Panc1 (cell line): Measurements from ENCODE around the gene MEIS3. TPM values are rescaled to one million over a fixed set of nuclear protein-coding genes. Genes with fewer than 3 reads are reported as not detected.
A peak's percentile ranks its signal among the peaks of the same experiment; 100 is the strongest.

ENCODE experiments used
- ATAC-seq: fragments of 200-7000 bp; cut with Tn5 transposase; 2 replicates; pipeline ENCODE4 v1.9.1; 2020; ENCODE audit warnings: mild to moderate bottlenecking, moderate library complexity
- BruUV-seq: library from RNA; stranded (reverse); fragments of 400-500 nt; replicated peaks from 2 replicates; lab custom pipeline; 2021; lab: Mats Ljungman, UMichigan
- CTCF ChIA-PET: fragments of 300-600 bp; sonication (Branson Sonifier 250); formaldehyde crosslinking; loops from one replicate; lab custom pipeline; 2022; ENCODE audit warnings: antibody characterized with exemption; lab: Charles Lee
- POLR2A ChIA-PET: fragments of 300-600 bp; sonication (Branson Sonifier 250); formaldehyde crosslinking; loops from one replicate; lab custom pipeline; 2022; ENCODE audit warnings: antibody characterized with exemption; lab: Charles Lee
- DNase-seq: peaks from one replicate; pipeline ENCODE4 v3.0.0-alpha.2; 2010; ENCODE audit warnings: low read depth, low spot score
- H3K27ac ChIP-seq: 2 replicates; pipeline ENCODE4 v1.5.1; 2011; ENCODE audit warnings: mild to moderate bottlenecking, low read length, inconsistent platforms
- H3K27me3 ChIP-seq: fragments of 200-500 bp; sonication (Bioruptor generic); 2 replicates; pipeline ENCODE4 v1.6.0; 2014; ENCODE audit warnings: low read length, inconsistent platforms; ENCODE audit not compliant: control insufficient read depth, insufficient read depth
- H3K36me3 ChIP-seq: fragments of 200-500 bp; sonication (Bioruptor generic); 2 replicates; pipeline ENCODE4 v1.5.1; 2014; ENCODE audit warnings: inconsistent platforms, mild to moderate bottlenecking, low read length, moderate library complexity; ENCODE audit not compliant: control insufficient read depth, insufficient read depth
- H3K4me1 ChIP-seq: 2 replicates; pipeline ENCODE4 v1.5.1; 2011; ENCODE audit warnings: inconsistent platforms, mild to moderate bottlenecking, low read length, moderate library complexity; ENCODE audit not compliant: control insufficient read depth, insufficient read depth
- H3K4me3 ChIP-seq, 2 experiments: 2 replicates each; pipeline ENCODE4 v1.5.1; 2011 to 2012; ENCODE audit warnings: low read depth in 2 of 2, low read length in 2 of 2, mild to moderate bottlenecking in 2 of 2, inconsistent platforms in 1 of 2, moderate library complexity in 1 of 2
- H3K9me3 ChIP-seq: fragments of 200-500 bp; sonication (Bioruptor generic); 2 replicates; pipeline ENCODE4 v1.5.1; 2014; ENCODE audit warnings: low read depth, mild to moderate bottlenecking, inconsistent platforms, low read length, moderate library complexity; ENCODE audit not compliant: control insufficient read depth, insufficient read depth
- CTCF ChIP-seq: fragments of 450-650 bp; IDR thresholded peaks from 2 replicates; pipeline ENCODE4 v1.5.1; 2017; ENCODE audit warnings: mild to moderate bottlenecking
- POLR2AphosphoS5 ChIP-seq: IDR thresholded peaks from 2 replicates; pipeline ENCODE4 v1.6.1; 2012; ENCODE audit warnings: mild to moderate bottlenecking, low read depth, low read length, moderate library complexity
- REST ChIP-seq, 2 experiments: IDR thresholded peaks; 2 replicates each; pipeline ENCODE4 v1.6.1; 2011 to 2012; ENCODE audit warnings: low read depth in 2 of 2, control low read depth in 1 of 2, low read length in 1 of 2, mild to moderate bottlenecking in 1 of 2, moderate library complexity in 1 of 2; ENCODE audit not compliant: insufficient read depth in 1 of 2
- SIN3A ChIP-seq: IDR thresholded peaks from 2 replicates; pipeline ENCODE4 v1.6.1; 2012; ENCODE audit warnings: low read depth, mild to moderate bottlenecking, low read length, moderate library complexity, borderline replicate concordance; ENCODE audit not compliant: insufficient read depth
- TCF7L2 ChIP-seq: IDR thresholded peaks from 2 replicates; pipeline ENCODE4 v1.6.1; 2011; ENCODE audit warnings: mild to moderate bottlenecking, low read depth, low read length, inconsistent platforms
- in situ Hi-C: cut with HindIII; loops from 2 replicates; pipeline ENCODE4 v1.10.0; 2016; ENCODE audit warnings: low sequenced_read_pairs, low pct_unique_long_range_greater_than_20kb
- intact Hi-C: fragments of 100-400 bp; cut with micrococcal nuclease; formaldehyde crosslinking; loops from one replicate; pipeline ENCODE4 v1.10.0; 2022; ENCODE audit not compliant: unreplicated experiment
- total RNA-seq: library from RNA; stranded (reverse); gene quantifications from one replicate; pipeline ENCODE4 v1.2.1, GENCODE V29; 2021; ENCODE audit not compliant: unreplicated experiment

MEIS3 gene
- total RNA-seq, 1 experiment from 2014 or later = 11.3 TPM

GRCh38 chr19:47427241-47428176 lies 8.2 kb upstream of the MEIS3 start:
- TF ChIP-seq TCF7L2 (no peak), CTCF (peak; percentile 90)
- POLR2A ChIA-PET = interaction anchor here (0.6 kb wide), 1 partner anchor 79 kb away, joined by 5 read pairs; the partner anchor contains the start of gene DHX34
- Histone ChIP-seq H3K36me3 (no peaks in the 10 kb centered on the region), H3K4me3 (peak overlapping the region; percentile 32 to 55), H3K4me1 (peaks cover 7% of the 10 kb centered on the region), H3K9me3 (no peaks in the 10 kb centered on the region), H3K27ac (no peak overlapping the region), H3K27me3 (peaks cover 3% of the 10 kb centered on the region; the same call in 1 of the 2 replicates)
- intact Hi-C loops (no loop called here), in situ Hi-C loops (no loop called here)
- CTCF ChIA-PET = interaction anchor here (0.5 to 1.4 kb wide), 5 partner anchors 9 to 423 kb away, joined by 3 to 8 read pairs (median 4); no protein-coding TSS in a partner anchor
- peak; percentile 80 for ATAC-seq
- no TSS peak for BruUV-seq
- DNase-seq = peak; percentile 62

GRCh38 chr19:47423203-47423882 lies 4.0 kb upstream of the MEIS3 start:
- in situ Hi-C loops = no loop called here
- intact Hi-C loops = no loop called here
- ATAC-seq (no peak), DNase-seq (no peak)
- BruUV-seq = no TSS peak
- no peaks in the 10 kb centered on the region for H3K36me3 ChIP-seq
- ChIA-PET POLR2A (no interaction called here), CTCF (no interaction called here)
- peaks cover 8% of the 10 kb centered on the region; the same call in 1 of the 2 replicates for H3K27me3 ChIP-seq
- H3K9me3 ChIP-seq = no peaks in the 10 kb centered on the region
- H3K27ac ChIP-seq = no peak overlapping the region
- TF ChIP-seq POLR2AphosphoS5 (no peak), SIN3A (no peak), REST (IDR thresholded peaks at IDR 0.05; ENCODE audit: insufficient read depth in 1 of 2, low read depth in 2 of 2, low read length in 1 of 2) (no peak), TCF7L2 (no peak), CTCF (no peak)
- H3K4me1 ChIP-seq = peaks cover 7% of the 10 kb centered on the region
- H3K4me3 ChIP-seq = no peak overlapping the region
